SK-N-SH (cell line): ENCODE results near the gene OSGIN1. TPM values are rescaled to one million over a fixed set of nuclear protein-coding genes. Genes with fewer than 3 reads are reported as not detected.

Source experiments
- CTCF ChIA-PET: fragments of 300-600, 350-600 bp; formaldehyde crosslinking; extraction: SDS; loops from one replicate; lab custom pipeline; 2021; lab: Yijun Ruan, JAX
- POLR2A ChIA-PET: fragments of 350-600 bp; sonication (Branson Sonifier 250); formaldehyde crosslinking; extraction: SDS; loops from one replicate; lab custom pipeline; 2020; ENCODE audit warnings: antibody characterized with exemption, inconsistent platforms; lab: Yijun Ruan, JAX
- DNase-seq: peaks from one replicate; pipeline ENCODE4 v3.0.0; 2012
- H2AFZ ChIP-seq: fragments of 200-600 bp; sonication (generic); 2 replicates; pipeline ENCODE4 v1.8.1; 2016; ENCODE audit warnings: antibody characterized with exemption, mild to moderate bottlenecking, low read depth
- H3F3A ChIP-seq: fragments of 200-600 bp; sonication (generic); replicated peaks from 2 replicates; pipeline ENCODE3; 2016; ENCODE audit warnings: antibody characterized with exemption, mild to moderate bottlenecking; ENCODE audit not compliant: insufficient read depth
- H3K27ac ChIP-seq, 2 experiments: fragments of 200-500 bp in 1 of 2; fragments of 200-600 bp in 1 of 2; sonication (Bioruptor generic) in 1 of 2; sonication (generic), shearing (Covaris generic) in 1 of 2; 2 replicates each; pipeline versions ENCODE4 v1.5.1 to v1.6.1; 2014 to 2016; ENCODE audit warnings: low read depth in 2 of 2, inconsistent platforms in 1 of 2, low read length in 1 of 2, mild to moderate bottlenecking in 1 of 2, mixed read lengths in 1 of 2
- H3K27me3 ChIP-seq: fragments of 200-600 bp; sonication (generic), shearing (Covaris generic); 2 replicates; pipeline ENCODE4 v1.6.1; 2016; ENCODE audit warnings: mixed run types; ENCODE audit not compliant: insufficient read depth
- H3K36me3 ChIP-seq, 2 experiments: fragments of 200-500 bp in 1 of 2; fragments of 200-600 bp in 1 of 2; sonication (Bioruptor generic) in 1 of 2; sonication (generic) in 1 of 2; replicated peaks in 1 of 2; 2 replicates each; pipeline versions ENCODE3 to v1.5.1; 2014 to 2016; ENCODE audit warnings: low read length in 1 of 2, mild to moderate bottlenecking in 1 of 2; ENCODE audit not compliant: insufficient read depth in 2 of 2, control insufficient read depth in 1 of 2
- H3K4me1 ChIP-seq, 2 experiments: fragments of 200-500 bp in 1 of 2; fragments of 200-600 bp in 1 of 2; sonication (Bioruptor generic) in 1 of 2; sonication (generic), shearing (Covaris generic) in 1 of 2; 2 replicates each; pipeline versions ENCODE4 v1.5.1 to v1.6.1; 2014 to 2016; ENCODE audit warnings: low read depth in 1 of 2, low read length in 1 of 2, mixed run types in 1 of 2; ENCODE audit not compliant: insufficient read depth in 2 of 2, control insufficient read depth in 1 of 2
- H3K4me2 ChIP-seq: fragments of 200-600 bp; sonication (generic), shearing (Covaris generic); 2 replicates; pipeline ENCODE4 v1.6.1; 2017; ENCODE audit warnings: mixed run types
- H3K4me3 ChIP-seq, 2 experiments: fragments of 200-500 bp in 1 of 2; fragments of 200-600 bp in 1 of 2; sonication (Bioruptor generic) in 1 of 2; sonication (generic), shearing (Covaris generic) in 1 of 2; 2 replicates each; pipeline versions ENCODE4 v1.5.1 to v1.8.1; 2014 to 2016; ENCODE audit warnings: low read depth in 2 of 2, inconsistent platforms in 1 of 2, low read length in 1 of 2, mild to moderate bottlenecking in 1 of 2, mixed read lengths in 1 of 2, moderate library complexity in 1 of 2
- H3K79me2 ChIP-seq: fragments of 200-600 bp; sonication (generic); 2 replicates; pipeline ENCODE4 v1.8.1; 2017; ENCODE audit warnings: mild to moderate bottlenecking; ENCODE audit not compliant: insufficient read depth
- H3K9ac ChIP-seq: fragments of 200-600 bp; sonication (generic); 2 replicates; pipeline ENCODE4 v1.6.1; 2017; ENCODE audit warnings: mixed run types
- H3K9me2 ChIP-seq: fragments of 200-600 bp; sonication (generic); 2 replicates; pipeline ENCODE4 v1.6.1; 2017; ENCODE audit warnings: mixed run types
- H3K9me3 ChIP-seq: fragments of 200-600 bp; sonication (generic); 2 replicates; pipeline ENCODE4 v1.6.1; 2017; ENCODE audit warnings: mixed run types, mild to moderate bottlenecking, moderate library complexity
- H4K20me1 ChIP-seq: fragments of 200-600 bp; sonication (generic); 2 replicates; pipeline ENCODE4 v1.6.1; 2017; ENCODE audit warnings: mild to moderate bottlenecking, mixed run types; ENCODE audit not compliant: insufficient read depth
- CTCF ChIP-seq: fragments of 200-600 bp; sonication (generic); IDR thresholded peaks from 2 replicates; pipeline ENCODE4 v1.6.1; 2017; ENCODE audit warnings: antibody characterized with exemption, mild to moderate bottlenecking, moderate library complexity
- ELF1 ChIP-seq: IDR thresholded peaks from 2 replicates; pipeline ENCODE4 v1.4.0; 2012
- EP300 ChIP-seq, 2 experiments: IDR thresholded peaks; 2 replicates each; pipeline versions ENCODE4 v1.4.0 to v1.6.1; 2012; ENCODE audit warnings: borderline replicate concordance in 1 of 2, low read depth in 1 of 2, low read length in 1 of 2
- FOSL2 ChIP-seq: IDR thresholded peaks from 2 replicates; pipeline ENCODE4 v1.4.0; 2012; ENCODE audit warnings: low read depth, mild to moderate bottlenecking, moderate library complexity, borderline replicate concordance
- FOXM1 ChIP-seq: IDR thresholded peaks from 2 replicates; pipeline ENCODE4 v1.4.0; 2012; ENCODE audit warnings: low read depth, mild to moderate bottlenecking
- GABPA ChIP-seq: IDR thresholded peaks from 2 replicates; pipeline ENCODE4 v1.4.0; 2012; ENCODE audit warnings: low read depth, mild to moderate bottlenecking
- IRF3 ChIP-seq: fragments of 150-350 bp; IDR thresholded peaks from 2 replicates; pipeline ENCODE4 v1.6.1; 2016; ENCODE audit warnings: mild to moderate bottlenecking, low read depth, low read length
- MAX ChIP-seq: IDR thresholded peaks from 2 replicates; pipeline ENCODE4 v1.4.0; 2012; ENCODE audit warnings: low read depth
- MEF2A ChIP-seq: IDR thresholded peaks from 2 replicates; pipeline ENCODE4 v1.4.0; 2012; ENCODE audit warnings: low read depth, borderline replicate concordance
- MXI1 ChIP-seq: IDR thresholded peaks from 2 replicates; pipeline ENCODE4 v1.6.1; 2012; ENCODE audit warnings: mild to moderate bottlenecking, low read depth, low read length, improper control_type of control experiment
- NFIC ChIP-seq: IDR thresholded peaks from 2 replicates; pipeline ENCODE4 v1.4.0; 2012; ENCODE audit warnings: borderline replicate concordance
- PBX3 ChIP-seq: IDR thresholded peaks from 2 replicates; pipeline ENCODE4; 2012
- POLR2AphosphoS5 ChIP-seq: IDR thresholded peaks from 2 replicates; pipeline ENCODE4 v1.6.1; 2012; ENCODE audit warnings: low read depth, low read length
- RAD21 ChIP-seq: IDR thresholded peaks from 2 replicates; pipeline ENCODE4 v1.6.1; 2012; ENCODE audit warnings: mild to moderate bottlenecking, low read length
- RCOR1 ChIP-seq: fragments of 150-350 bp; IDR thresholded peaks from 2 replicates; pipeline ENCODE4 v1.6.1; 2017; ENCODE audit warnings: antibody characterized with exemption, low read length
- RFX5 ChIP-seq: IDR thresholded peaks from 2 replicates; pipeline ENCODE4 v1.6.1; 2012; ENCODE audit warnings: mild to moderate bottlenecking, improper control_type of control experiment, low read length
- TAF1 ChIP-seq: IDR thresholded peaks from 2 replicates; pipeline ENCODE4 v1.6.1; 2012; ENCODE audit warnings: low read depth, mild to moderate bottlenecking, low read length, moderate library complexity, borderline replicate concordance
- YY1 ChIP-seq: IDR thresholded peaks from 2 replicates; pipeline ENCODE4 v1.4.0; 2012; ENCODE audit warnings: low read depth, mild to moderate bottlenecking
- ZBTB33 ChIP-seq: IDR thresholded peaks from 2 replicates; pipeline ENCODE4 v1.4.0; 2012; ENCODE audit warnings: low read depth, borderline replicate concordance
- WGBS: methylation state at CpG from one replicate; pipeline ENCODE4 v1.1.6; 2017; ENCODE audit warnings: low lambda C conversion rate; 5-methylcytosine and 5-hydroxymethylcytosine counted together
- polyA plus RNA-seq, 3 experiments: library from polyadenylated mRNA; depleted of rRNA; stranded (reverse); fragments of >200 nt; gene quantifications; 2 replicates each; pipeline ENCODE4 v1.2.3, GENCODE V29; 2012

The OSGIN1 gene
- polyA plus RNA-seq, 1 of the 3 experiments (the other 2 are of a cell fraction) = 4.8 TPM

- H4K20me1 ChIP-seq = no peaks in the 10 kb centered on the region
- H3K4me3 ChIP-seq = no peak overlapping the region
- peaks cover 0 to 2% of the 10 kb centered on the region in 2 experiments; a peak in 1 of 4 replicates for H3K4me1 ChIP-seq
- POLR2A ChIA-PET = no interaction called here
- H3K79me2 ChIP-seq = no peaks in the 10 kb centered on the region
- H3K9me3 ChIP-seq = no peaks in the 10 kb centered on the region
- WGBS = 69% methylated on average over 12 of the region's 12 CpGs
- TF ChIP-seq TAF1 (no peak), MEF2A (no peak), CTCF (no peak), MXI1 (no peak), YY1 (no peak), ELF1 (no peak), ZBTB33 (no peak), RFX5 (no peak), EP300 (IDR thresholded peaks at IDR 0.05; ENCODE audit: borderline replicate concordance in 1 of 2, low read depth in 1 of 2, low read length in 1 of 2) (no peak), FOSL2 (no peak), GABPA (no peak), IRF3 (no peak), POLR2AphosphoS5 (no peak), FOXM1 (no peak), MAX (no peak), NFIC (no peak), RCOR1 (no peak), RAD21 (no peak), PBX3 (no peak)
- H3F3A ChIP-seq = no peaks in the 10 kb centered on the region
- H3K27ac ChIP-seq = no peak overlapping the region
- no peaks in the 10 kb centered on the region for H3K27me3 ChIP-seq
- H3K9me2 ChIP-seq = no peaks in the 10 kb centered on the region
- no peak overlapping the region for H2AFZ ChIP-seq
- no peak overlapping the region for H3K4me2 ChIP-seq
- CTCF ChIA-PET = interaction anchor here (1.0 to 1.8 kb wide), 2 partner anchors 14 to 17 kb away, joined by 3 to 6 read pairs; partner anchors contain the start of gene OSGIN1
- no peak for DNase-seq
- no peaks in the 10 kb centered on the region for H3K36me3 ChIP-seq
- no peak overlapping the region for H3K9ac ChIP-seq
Measured at GRCh38 chr16:83940119-83940518, 12.9 kb upstream of the OSGIN1 start.
